ENCODE data around the gene ARID5B.

The ARID5B gene

DNA sequence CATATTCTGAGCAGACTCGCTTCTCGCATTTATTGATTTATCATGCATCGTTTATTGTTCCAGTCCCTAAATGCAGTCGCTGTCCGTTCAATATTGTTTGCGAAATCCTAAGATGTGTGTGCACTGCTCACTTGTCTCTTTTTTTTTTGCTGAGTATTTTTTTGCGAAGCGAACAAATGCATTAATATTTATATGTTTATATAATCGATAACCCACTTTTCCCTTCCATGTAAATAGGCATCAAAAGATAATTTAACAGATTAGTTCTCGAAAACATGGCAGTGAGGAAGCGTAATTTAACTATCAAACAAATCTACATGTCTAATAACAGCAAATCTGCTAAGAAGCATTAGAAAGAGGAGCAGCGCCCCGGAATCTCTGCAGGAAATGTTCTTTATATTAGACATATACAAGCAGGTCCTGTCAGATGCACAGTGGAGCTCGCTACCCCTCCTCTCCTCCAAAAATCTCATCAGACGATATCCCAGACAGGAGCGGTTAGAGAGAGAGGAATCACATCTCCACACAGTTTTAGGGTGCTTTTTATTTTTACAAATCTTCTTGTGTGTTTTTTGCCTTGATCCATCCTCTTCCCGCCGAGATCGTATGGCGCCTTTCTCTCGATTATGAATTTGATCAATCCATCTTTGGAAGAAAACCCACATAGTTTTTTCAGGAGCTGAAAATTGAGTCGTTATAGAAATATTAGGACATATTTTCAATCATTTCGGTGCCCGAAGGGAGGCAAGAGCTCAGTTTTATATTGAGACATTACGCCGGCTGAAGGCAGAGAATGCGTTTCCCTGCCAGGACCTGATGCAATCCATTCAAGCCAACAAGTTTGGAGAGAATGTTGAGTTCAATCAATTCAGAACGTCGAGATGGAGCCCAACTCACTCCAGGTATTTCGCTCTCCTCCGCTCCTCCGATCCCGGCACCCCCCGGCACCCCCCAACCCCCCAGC is at the start of gene ARID5B:
ARID5B (plus strand) TSS at position 871 of the 964 bp plus-strand sequence; CDS start at position 882, 11 bp downstream.
- peak; percentile 71 for DNase-seq

DNA sequence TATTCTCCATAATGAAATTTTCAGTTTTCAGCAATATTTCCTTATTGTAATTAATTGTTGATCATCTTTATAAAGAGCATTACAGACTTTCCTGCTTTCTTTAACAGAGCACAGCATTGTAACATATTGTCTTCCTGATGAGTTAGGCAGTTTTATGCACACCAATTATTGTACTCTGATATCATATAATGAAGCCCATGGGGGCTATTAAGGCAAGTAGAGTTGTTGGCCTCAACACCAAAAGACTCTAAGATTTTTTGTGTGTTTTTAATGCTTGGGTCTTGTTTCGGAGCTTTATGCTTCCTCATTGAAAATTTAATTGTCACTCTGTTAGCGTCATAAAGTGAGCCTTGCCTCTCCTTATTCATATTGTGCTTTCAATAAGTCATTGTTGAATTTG is 49.2 kb upstream of the ARID5B start:
- no peak for DNase-seq

GRCh38 chr10:61855771-61856170 is 45.7 kb upstream of the ARID5B start:
- no peak for DNase-seq

DNA sequence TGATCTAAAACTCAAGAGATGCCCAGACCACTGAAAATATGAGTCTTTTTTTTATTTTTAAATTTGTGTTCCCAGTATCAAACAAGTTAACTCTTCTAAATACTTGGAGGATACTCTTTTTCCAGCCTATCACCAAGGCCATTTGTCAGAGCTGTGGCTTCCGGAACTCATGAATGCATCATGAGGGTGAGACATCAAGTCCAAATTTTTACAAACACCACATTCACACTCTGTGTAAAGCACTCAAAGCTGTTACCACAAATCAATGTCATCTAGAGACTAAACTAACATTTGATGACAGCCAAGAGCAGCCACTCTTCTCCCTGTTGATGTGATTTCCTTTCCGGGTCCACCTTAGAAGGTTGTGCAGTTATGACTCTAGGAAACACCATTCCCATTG is 43.8 kb upstream of the ARID5B start:
- DNase-seq: no peak

- no peak for DNase-seq
Measured at GRCh38 chr10:61859786-61860185, 41.7 kb upstream of the ARID5B start.

DNA sequence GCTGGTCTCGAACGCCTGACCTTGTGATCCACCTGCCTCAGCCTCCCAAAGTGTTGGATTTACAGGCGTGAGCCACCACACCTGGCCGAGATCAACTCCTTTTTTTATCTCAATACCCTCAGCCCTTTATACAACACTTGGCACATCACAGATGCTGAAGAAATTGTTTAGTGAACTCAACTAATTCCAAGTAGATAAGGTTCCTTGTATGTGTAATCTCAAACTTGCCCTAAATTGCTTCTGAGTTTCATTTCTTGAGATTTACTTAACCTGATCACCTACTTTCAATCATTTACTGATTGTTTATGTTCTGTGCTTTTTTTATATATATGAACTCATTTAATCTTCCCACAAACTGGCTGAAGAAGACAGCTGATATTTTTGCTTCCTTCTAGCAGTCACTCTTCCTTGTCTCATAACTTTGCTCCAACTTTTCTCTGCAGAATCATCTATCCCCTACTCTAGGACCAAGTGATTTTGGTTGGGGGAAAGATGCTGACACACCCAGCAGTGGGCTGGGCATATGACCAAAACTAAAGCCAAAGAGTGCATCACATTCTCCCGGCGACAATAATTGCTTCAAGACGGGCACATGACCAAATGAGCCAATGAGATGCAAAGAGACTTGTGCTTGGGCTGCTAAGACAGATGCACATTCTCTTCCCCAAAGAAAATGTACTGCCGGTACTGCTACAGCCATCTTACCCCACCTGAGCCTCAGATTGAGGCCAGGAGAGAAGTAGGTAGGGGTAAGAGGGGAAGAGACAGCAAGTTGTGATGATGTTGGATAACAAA is 40.3 kb upstream of the ARID5B start:
- no peak for DNase-seq

- no peak for DNase-seq
Measured at GRCh38 chr10:61863981-61864380, 37.5 kb upstream of the ARID5B start.

DNA sequence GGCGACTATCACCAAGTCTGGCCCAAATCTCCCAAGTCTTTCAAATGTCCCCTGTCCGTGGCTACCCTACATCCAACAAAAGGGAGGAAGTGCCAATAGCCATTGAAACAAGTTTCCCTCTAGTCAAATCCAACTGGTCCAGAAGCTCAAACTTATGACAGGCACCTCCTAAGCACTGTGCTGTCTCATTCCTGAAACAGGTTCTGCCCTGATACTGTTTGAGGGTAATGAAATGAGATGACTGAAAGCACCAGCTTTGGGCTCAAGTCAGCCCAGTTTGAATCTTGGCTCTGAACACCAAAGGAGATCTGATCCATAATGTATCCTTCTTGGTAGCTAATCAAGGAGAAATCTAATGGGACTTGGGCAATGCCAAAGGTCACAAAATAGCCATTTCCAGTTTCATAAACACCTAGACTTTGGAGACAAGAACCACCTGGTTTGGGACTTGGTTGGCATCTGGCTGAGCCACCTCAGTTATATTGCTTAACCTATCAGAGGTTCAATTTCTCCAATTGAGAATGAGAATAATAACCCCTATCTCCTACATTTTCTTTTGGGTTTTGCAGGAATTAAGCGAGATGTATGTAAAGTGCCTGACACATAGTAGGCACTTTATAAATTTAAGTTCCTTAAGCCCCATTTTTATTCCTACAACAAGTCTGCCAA is 34.7 kb upstream of the ARID5B start:
- no peak for DNase-seq

GRCh38 chr10:61867374-61867773 is 34.1 kb upstream of the ARID5B start:
- peak; percentile 25 for DNase-seq

GRCh38 chr10:61867817-61868216 is 33.7 kb upstream of the ARID5B start:
- DNase-seq: peak; percentile 29

DNA sequence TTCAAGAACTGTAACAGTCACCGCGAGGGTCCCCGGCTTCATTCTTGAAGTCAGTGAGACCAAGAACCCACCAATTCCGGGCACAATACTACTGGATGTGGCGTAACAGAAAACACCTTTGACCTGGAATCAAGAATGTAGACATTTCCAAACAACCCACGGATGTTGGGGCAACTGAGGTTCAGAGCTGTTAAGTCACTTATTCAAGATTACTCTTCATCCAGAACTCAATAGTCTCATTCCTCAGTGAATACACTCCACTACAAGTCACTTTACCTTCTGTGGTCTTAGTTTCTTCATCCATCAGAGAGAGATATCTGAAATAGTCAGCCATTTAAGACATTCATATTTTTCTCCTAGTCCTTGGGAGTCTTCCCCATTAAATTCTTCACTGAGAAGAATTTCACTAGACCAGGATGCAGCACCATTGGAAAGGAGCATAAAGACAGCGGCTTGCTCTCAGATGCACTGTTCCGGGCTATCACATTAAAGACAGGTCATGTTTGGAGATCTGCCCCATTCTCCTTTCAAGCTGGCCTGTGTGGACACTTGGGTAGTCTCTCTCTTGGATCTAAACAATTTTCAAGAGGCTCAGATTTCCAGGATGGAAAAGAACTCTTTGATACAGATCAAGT is 32.3 kb upstream of the ARID5B start:
- no peak for DNase-seq

DNA sequence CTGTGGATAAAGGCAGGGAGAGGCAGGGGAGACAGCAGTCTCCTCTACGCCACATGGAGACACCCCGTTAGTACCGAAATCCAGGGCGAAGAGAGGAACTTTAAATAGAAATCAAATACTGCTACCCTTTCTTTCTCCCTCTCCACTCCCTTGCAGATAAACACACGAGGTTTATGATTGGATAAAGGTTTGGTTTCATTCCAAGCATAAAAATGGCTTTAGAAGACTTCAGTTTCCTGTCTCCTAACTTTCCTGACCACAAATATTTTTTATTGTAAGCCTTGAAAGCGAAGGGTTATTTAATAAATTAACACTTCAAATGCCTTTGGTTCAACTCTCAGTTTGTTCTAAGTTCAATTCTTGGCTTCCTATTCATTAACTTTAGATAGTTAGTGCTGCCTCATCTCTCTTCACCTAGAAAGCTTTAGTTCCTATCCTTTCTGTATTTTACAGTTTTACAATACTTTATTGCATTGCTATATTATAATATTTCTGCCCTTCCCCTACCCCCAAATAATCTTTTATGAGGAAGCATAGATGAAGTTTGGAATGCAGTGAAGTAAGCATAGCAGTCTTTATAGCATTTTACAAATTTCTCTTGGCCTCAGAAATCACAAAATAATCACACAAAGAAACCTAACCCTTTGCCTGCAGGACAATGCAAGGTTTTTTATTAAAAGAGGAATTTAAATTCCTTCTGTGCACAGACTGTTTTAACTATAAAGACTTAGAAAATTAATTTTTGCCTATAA is 31.5 kb upstream of the ARID5B start:
- no peak for DNase-seq

DNA sequence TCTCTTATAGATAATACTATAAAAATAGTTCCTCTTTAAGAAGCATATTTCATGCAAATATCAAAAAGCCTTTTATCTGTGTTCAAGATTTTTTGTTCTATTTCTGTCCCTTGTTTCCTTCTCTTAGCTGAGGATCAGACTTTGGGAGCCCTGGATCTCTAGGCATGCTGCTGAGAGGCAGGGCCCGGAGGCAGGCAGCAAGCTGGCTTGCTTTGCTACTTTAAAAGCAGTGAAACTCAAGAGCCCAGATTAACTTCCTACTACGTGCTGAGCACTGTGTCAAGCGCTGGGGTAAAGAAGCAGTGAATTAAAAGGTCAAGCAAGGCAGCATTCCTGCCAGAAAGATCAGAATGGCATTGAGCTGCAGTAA is 31.0 kb upstream of the ARID5B start:
- no peak for DNase-seq

DNA sequence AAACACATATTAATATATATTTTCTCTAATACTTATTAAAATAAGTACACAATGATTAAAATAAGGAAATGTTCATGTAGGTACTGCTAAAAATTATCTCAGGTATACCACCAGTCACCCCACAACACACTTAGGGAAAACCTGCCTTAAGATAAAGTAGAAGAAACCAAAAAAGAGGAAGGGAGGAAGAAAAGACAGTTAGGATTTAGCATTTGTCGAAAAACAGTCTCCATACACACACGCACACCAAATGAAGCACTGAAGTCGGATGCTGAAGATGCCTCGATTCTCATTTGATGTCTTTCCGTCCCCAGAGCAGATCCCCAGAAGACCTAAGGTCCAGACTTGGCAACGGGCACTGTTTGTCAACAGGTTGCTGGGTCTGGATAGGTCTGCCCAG is 30.0 kb upstream of the ARID5B start:
- DNase-seq: no peak

GRCh38 chr10:61877887-61878739 is 23.4 kb upstream of the ARID5B start:
- peak; percentile 30 for DNase-seq

- DNase-seq: no peak
Measured at GRCh38 chr10:61878740-61879068, 22.8 kb upstream of the ARID5B start.

DNA sequence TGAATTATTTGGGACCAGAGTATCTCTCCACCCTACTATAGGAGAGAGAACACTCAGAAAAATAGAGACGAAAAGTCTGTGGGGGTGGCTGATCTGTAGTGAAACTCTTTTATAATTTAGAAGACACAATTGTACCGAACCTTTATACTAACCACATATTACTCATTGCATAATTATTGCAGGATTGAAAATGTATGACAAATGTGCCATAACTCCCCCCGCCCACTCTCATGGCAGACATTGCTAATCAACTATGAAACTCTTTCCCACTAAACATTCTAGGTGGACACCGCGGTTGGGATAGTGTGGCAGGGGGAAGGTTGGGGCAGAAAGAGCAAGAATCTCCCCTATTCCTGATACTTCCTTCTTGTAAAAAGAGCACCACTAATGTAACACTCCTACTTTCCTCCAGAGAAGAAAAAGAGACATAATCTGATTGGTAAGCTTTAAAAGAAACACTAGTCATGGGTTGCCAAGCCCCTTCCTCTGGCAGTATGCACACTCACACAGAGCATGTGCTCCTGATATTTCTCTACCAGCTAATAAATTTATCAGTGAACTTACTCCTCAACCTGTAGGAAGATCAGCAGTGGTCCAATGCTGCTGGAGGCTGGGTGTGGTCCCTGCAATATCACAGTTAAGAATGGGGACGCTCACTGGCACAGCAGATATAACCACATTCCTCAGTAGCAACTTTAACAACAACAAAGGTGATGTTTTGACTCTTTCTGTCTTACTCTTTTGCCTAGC is 18.7 kb upstream of the ARID5B start:
- DNase-seq: no peak

GRCh38 chr10:61883371-61884025 is 18.0 kb upstream of the ARID5B start:
- no peak for DNase-seq

DNA sequence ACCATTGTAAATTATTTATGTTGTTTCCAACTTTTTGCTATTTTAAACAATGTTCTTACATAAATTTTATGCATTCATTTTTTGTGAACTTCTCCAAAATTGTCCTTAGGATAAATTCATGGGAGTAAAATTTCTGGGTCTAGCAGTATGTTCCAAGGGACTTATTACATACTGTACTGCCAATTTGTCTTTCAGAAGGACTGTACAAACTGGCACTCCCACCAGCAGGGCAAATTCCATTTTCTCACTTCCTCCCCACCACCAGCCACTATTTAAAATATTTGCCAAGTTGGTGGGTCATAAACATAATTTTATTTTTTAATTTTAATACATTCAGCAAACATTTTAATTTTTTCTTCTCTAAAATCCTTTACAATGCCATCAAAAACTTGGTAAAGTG is 13.7 kb upstream of the ARID5B start:
- no peak for DNase-seq

DNA sequence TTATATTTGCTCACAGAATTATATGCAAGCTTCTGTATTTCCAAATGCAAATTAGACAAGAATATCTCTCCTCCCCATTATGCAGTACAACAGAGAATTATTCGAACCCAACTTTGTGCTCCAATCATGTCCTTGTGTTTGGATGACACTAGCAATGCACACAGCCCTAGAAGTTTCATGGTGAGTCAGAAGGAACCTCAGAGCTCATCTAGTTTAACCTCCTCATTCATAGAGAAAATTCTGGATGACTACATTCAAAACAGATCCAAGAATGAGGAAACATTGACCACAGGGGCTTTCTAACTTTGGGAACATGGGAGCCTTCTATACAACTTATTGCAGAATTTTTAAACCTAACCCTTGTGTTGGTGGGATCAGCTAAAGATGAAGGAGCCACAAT is 12.8 kb upstream of the ARID5B start:
- DNase-seq: no peak

All from right hindlimb (tissue), 1 donor.